ENCODE results near the gene POU6F1.

Gene POU6F1

DNA sequence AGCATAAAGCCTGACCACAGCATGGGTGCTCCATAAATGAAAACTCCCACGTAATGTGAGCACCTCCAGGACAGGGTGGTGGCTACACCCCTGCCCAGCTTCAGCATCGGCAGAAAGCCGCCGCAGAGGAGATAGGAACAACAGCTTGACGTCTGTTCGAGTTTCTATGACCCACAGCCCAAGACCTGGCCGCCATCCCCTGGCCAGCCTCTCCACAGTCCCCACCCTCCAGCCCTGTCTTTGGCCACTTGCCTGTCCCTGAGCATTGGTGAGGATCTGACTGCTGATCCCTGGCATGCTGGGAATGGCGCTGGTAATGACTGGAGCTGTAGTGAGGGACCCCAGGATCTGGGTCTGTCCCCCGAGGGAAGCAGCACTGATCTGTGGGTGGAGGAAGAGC, 21.3 kb downstream of the POU6F1 start:
- no peak for DNase-seq (ENCODE audit: low spot score)

DNA sequence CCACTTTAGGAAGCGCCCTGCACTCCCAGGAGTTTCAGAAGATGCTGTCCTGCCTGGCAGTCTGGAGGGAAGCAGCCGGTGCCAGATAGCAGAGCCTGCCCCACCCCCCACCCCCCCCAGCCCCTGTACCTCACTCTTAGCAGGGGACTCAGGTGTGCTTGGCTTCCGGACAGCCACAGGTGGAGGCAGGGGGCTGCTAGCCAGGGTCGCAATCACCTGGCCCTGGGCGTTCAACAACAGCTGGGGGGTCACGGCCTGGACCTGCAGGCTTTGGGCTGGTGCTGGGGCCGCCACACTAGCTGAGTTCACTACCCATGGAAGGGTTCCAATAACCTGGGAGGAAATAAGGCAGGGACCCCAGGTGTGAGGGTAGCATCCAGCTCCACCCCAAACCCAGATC, 22.0 kb downstream of the POU6F1 start:
- DNase-seq (ENCODE audit: low spot score) = no peak

DNA sequence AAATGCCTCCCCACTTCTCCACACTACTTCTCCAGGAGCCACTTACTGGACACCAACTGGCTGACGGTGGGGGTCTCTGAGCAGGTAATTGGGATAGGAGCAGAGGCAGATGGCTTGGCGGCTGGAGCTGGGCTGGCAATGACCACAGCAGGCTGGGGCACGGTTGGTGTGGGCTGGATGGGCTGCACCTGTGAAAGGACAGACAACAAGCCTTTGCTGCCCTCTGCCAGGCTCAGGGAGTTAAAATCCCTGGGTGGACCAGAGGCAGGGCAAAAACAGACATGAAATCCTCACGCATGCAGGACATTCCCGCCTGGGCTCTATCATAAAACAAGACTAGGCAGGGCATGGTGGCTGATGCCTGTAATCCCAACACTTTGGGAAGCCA, 25.6 kb downstream of the POU6F1 start:
- DNase-seq (ENCODE audit: low spot score) = no peak

DNA sequence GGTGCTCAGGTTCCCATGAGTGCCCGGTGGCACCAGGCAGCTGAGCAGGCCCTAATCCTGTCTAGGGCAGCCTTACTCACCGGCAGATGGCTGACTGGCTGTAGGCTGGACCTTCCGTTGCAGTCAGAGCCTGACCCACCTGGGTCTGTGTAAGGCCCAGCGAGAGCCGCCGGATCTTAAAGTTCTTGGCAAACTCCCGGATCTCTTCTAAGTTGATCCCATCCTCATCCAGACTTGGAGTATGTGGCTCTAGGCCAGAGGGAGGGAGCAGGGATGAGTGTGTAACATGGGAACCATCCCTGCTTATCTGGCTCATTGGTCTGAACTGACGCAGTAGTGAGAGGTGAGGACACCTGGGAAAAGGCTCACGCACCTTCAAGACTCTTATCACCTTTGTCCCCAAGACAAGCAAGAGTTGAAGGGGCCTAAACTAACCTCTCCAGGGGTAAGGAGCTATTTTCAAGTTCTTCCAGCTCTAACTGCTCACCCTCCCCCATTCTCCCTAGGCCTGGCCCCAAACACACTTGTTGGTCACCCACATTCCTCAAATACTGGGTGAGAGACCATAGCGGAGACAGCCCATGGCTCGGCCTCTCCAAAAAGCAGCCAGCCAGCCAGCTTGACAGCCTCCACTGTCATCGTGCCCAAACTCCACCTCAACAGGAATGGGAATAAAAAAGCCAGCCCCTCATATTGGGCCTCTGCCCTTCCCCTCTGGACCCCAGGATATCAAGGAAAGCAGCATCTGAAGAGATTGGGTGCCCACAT, 26.2 kb downstream of the POU6F1 start:
- DNase-seq (ENCODE audit: low spot score) = no peak

DNA sequence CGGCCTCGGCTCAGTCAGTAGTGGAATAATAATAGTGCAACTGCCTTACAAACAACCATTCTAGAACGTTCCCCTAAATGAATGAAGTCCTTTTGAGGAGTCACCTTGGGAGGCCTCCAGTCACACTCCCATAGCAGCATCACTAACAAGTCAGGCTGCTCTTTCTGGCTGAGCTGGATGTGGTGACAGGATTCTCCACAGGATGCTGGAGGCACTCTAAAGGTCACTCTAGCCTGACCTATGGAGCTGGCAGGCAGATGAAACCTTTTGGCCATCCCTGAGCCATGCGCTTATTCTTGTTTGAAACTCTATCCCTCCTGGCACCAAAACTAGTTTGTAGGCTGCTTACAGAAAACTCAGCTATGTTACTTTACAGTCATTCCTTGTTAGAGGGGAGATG, 27.0 kb downstream of the POU6F1 start:
- DNase-seq (ENCODE audit: low spot score) = no peak

DNA sequence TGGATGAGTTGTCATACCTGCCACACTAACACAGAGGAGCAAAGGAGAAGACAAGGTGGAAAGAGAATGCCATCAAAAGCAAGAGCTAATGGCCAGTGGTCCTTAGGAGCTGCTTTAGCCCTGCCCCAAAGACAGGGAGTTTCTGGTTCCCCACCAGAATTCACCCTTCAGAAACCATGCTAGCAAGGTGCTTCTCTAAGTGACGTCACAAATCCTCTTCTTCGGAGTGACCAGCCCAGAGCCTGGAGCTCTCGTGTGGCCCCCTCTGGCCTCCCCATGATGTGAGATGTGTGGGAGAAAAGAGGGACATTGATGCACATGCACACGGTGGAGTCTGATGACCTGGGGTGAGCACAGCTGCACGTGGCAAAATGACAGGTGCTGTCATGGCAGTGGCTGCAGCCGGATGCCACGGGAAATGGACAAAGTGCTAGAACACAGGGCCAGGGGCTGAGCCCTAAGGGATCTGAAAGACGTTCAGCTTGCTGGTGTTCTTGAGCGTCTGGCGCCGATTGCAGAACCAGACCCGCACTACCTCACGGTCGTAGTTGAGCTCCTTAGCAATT, 28.0 kb downstream of the POU6F1 start:
- no peak for DNase-seq (ENCODE audit: low spot score)

DNA sequence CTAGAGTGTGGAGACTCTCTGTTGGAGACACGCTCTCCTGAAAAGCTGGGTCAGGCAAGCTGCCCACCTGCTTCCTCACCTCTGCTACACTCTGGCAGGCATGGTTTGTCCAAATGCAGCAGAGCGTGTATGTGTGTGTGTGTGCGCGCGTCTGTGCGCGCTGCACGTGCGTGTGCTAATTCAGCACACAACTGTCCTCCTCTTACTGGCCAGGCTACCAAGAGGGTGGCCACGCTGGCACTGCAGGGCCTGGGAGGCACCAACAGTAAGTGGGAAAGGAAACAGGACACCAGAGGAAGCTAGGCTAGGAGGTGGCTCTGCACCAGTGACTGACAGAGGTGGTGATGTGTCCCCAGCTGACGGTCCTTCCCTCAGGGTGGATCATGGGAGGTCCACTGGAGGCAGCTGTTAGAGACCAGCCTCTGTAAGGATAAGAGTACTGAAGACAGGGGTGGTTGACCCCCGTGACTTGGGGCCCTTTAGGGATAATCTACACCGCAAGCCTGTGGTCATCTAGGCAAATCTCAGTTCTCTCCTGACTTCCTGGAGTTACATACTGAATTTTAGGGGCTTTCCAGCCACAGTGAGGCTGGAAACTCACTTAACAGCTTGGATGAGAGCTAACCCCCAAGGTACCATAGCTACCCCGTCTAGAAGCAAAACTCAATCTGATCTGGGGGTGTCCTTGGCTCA, 29.4 kb downstream of the POU6F1 start:
- DNase-seq (ENCODE audit: low spot score) = no peak

GRCh38 chr12:51187370-51187987, 30.4 kb downstream of the POU6F1 start:
- DNase-seq (ENCODE audit: low spot score) = no peak

- DNase-seq (ENCODE audit: low spot score) = no peak
Measured at GRCh38 chr12:51186465-51187085, 31.3 kb downstream of the POU6F1 start.

- no peak for DNase-seq (ENCODE audit: low spot score)
Measured at GRCh38 chr12:51185171-51185717, 32.6 kb downstream of the POU6F1 start.

- DNase-seq (ENCODE audit: low spot score) = no peak
Measured at GRCh38 chr12:51183816-51184215, 34.0 kb downstream of the POU6F1 start.

- no peak for DNase-seq (ENCODE audit: low spot score)
Measured at GRCh38 chr12:51183349-51183748, 34.5 kb downstream of the POU6F1 start.

GRCh38 chr12:51181558-51181957, 36.3 kb downstream of the POU6F1 start:
- DNase-seq (ENCODE audit: low spot score) = no peak

DNA sequence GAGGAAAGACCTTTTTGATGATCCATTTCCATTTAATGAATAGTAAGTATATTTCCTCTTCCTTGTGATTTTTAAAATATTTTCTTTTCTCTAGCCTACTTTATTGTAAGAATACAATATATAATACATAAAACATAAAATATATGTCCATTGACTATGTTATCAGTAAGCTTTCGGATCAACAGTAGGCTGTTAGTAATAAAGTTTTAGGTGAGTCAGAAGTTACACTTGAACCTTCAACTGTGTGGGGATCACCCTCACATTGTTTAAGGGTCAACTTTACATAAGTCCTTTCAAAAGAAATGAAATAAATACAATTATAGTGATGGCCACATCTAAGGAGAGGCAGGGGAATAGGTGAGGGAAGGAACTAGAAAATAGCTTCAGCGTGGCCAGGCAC, 40.0 kb downstream of the POU6F1 start:
- no peak for DNase-seq (ENCODE audit: low spot score)

GRCh38 chr12:51174501-51174900, 43.4 kb downstream of the POU6F1 start:
- DNase-seq (ENCODE audit: low spot score) = no peak

DNA sequence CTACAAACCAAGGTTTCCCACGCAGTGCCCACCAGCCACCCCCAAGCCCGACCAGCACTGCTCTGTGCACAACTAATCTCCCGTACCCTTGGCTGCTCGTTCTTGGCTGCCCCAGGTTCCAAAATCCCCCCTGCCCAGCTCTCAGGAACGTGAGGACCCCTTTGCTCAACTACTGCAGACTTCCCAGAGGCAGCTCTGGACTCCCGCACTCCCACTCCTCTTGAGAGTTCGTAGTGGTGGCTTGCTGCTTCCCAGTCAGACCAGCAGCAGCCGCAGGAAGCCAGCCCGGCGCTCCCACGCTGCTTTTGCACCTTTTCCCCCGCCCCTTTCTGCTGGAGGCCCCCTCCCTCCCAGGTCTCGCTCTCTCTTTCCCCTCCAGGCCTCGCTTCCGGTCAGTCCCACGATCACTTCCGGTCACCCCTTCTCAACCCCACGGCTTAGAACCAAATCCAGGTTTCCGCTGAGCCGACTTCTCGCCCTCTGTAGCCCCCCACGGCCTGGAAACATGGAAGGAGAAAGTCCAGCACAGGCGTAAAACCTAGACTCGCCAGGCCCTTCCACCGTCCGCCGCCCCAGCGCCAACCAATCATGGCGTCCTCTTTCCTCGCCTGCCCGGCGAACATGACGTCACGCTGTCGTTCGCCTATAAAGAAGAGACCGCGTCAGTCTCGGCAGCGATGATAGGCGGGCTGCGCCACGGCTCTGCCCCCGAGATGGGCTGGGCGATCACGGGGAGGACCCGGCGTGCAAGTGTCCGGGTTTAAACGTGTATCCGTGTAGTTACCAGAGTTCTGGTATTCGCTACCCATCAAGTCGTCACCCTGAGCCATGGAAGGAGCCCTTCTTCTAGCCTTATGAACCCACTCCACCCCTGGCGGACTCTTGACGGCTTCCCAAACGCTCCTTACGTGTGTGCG, 45.1 kb downstream of the POU6F1 start, which contains the start of gene TFCP2:
TSS of gene TFCP2 (minus strand) at position 621 of the 917 bp plus-strand sequence. CDS start 713 bp downstream, outside the sequence.
- peak; percentile 98 for DNase-seq (ENCODE audit: low spot score)

- no peak for DNase-seq (ENCODE audit: low spot score)
Measured at GRCh38 chr12:51171884-51172514, 45.9 kb downstream of the POU6F1 start.

- no peak for DNase-seq (ENCODE audit: low spot score)
Measured at GRCh38 chr12:51163795-51164194, 54.1 kb downstream of the POU6F1 start.

- DNase-seq (ENCODE audit: low spot score) = no peak
Measured at GRCh38 chr12:51162217-51162616, 55.6 kb downstream of the POU6F1 start.

DNA sequence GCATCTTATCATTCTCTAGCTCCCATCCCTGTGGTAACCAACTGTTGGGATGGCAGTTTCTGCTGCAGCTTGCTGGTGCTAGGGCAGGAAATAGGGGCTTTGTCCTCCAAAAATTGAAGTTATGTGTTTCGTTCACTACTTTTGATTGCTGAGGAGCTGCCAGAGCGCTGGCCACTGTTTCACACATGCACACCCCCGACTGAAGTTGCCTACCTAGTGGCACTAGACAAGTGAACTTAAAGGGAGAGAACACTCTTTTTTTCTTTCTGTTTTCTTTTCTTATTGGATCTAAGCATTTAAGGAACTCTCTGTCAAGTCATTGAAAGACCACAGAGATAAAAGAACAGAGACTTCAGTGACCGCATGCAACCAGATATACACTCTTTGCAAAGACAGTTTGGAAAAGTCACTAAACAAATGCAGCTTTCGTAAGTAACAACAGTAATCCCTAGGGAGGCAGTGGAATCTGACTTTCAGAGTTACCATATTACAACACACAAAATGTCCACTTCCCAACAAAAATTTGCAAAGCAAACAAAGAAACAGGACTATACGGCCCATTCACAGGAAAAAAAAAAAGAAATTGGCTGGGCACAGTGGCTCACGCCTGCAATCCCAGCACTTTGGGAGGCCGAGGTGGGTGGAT, 56.9 kb downstream of the POU6F1 start:
- no peak for DNase-seq (ENCODE audit: low spot score)
